Measurements from ENCODE around the gene YWHAH.
"Not testable (repeated sequence)": the region's sequence is repeated elsewhere in the genome, so short reads cannot be mapped to it uniquely, and the experiment has no call there.

The YWHAH gene

DNA sequence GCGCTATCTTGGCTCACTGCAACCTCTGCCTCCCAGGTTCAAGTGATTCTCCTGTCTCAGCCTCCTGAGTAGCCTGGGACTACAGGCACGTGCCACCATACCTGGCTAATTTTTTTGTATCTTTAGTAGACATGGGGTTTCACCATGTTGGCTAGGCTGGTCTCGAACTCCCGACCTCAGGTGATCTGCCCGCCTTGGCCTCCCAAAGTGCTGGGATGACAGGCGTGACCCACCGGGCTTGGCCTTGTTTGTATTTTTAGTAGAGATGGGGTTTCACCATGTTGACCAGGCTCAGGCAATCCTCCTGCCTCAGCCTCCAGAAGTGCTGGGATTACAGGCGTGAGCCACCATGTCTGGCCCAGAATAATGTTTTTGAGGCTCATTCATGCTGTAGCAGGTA lies 37.6 kb downstream of the YWHAH start:
- DNase-seq (ENCODE audit: low spot score): not testable (repeated sequence)

DNA sequence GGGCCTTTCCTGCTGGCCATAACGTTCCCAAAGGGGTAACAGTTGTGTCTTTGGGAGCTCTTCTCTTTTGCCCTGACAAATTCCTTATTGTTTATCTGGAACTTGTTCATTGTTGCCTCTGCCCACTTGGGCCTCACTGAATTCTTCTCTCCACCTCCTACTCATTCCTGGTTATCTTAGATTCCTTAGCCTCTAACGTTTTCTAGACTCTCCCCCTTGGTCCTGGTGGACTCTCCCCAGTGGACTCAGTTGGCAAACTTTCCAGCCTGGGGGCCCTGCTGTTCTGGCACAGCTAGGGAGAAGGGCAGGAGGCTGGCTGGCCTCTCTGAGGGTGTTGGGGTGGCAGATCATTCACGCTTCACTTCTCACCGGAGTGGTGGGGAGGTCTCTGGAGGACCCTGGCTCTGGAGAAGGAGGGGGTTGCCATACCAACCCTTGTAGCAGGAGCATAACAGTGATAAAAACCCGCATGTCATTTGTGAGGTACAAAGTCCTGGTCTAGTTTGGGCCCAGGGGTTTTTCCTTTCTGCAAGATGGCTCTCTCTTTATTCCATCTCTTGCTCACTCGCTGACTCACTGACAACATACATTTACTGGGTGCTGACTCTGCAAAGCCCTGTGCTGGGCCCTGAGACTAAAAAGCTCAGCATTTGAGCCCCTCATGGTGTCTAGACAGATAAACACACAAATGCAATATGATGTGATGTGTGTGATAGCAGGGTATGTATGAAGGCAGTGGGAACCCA lies 39.7 kb downstream of the YWHAH start:
- no peak for DNase-seq (ENCODE audit: low spot score)

DNA sequence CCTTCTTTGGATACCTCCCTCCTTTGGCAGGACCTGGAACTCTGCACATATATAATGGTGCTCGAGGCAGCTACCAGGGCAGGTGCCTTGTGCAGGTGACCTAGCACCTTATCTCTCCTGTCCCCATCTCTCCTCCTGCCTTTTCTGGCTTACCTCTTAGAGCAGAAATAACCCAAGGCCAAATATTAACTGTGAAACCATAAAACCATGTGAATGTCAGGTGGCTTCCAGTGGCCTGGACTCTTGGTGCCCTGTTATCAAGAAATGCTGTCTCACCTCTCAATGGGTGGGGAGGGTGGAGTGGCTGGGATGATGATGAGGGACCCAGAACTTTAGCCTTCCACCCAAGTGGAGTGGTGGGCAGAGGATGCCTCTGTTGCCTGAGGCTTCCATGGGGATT lies 42.9 kb downstream of the YWHAH start:
- DNase-seq (ENCODE audit: low spot score): no peak

DNA sequence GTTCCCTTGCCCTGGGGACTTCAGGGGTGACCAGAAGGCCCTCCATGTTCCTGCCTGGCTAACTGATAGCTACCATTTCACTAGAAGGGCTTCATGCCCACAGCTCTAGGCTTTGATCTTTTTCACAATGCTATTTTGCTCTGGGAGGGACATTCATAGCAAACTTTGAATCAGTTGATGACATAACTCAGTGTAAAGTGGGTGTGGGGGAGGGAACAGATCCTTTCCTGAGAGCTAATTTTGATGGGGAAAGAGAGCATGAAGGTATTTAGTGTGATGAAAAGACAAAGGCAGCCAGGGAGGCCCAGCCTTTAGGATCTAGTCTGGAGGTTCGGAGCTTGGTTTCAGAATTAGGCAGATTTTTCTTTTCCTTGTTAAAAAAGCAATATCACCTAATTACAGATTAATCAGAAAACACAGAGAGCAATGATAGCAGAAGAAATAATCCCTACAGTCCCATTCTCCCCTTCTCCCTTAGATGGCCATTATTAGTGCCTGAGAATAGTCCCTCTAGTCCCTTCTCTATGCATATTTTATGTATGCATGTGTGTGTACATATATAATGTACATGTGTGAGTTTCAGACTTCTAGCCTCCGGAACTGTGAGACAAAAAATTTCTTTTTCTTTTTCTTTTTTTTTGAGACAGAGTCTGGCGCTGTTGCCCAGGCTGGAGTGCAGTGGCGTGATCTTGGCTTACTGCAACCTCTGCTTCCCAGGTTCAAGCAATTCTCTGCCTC lies 46.9 kb downstream of the YWHAH start:
- no peak for DNase-seq (ENCODE audit: low spot score)

DNA sequence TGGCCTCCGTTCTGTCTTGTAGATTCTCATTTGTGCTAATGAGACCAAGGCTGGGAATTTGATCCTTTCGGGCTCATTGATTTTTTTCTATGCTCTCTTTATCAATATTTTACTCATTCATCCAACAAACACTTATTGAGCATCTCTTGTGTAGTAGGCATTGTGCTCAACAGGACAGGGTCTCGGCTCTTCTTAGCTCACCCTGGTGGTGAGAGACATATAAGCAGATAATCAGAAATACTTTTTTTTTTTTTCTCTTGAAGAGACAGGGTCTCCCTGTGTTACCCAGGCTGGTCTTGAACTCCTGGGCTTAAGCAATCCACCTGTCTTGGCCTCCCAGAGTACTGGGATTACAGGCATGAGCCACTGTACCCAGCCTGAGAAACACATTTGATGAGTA lies 50.7 kb downstream of the YWHAH start:
- DNase-seq (ENCODE audit: low spot score): no peak

DNA sequence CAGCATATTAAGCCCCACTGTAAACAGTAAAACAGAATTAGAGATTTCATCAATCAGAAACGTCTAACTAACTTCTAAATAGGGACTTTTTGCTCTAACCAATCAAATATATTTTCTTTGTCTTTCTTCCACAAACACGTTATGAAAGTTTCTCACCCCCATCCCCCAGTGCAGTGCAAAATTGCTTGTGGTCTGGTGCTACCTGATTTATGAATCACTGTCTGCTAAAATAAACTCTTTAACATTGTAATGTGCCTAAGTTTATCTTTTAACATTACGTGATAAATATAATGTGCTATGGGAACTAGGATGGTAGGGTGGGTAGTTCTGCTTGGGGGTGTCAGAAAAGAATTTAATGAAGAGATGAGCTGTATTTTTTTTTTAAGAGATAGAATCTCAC lies 51.5 kb downstream of the YWHAH start:
- no peak for DNase-seq (ENCODE audit: low spot score)

DNA sequence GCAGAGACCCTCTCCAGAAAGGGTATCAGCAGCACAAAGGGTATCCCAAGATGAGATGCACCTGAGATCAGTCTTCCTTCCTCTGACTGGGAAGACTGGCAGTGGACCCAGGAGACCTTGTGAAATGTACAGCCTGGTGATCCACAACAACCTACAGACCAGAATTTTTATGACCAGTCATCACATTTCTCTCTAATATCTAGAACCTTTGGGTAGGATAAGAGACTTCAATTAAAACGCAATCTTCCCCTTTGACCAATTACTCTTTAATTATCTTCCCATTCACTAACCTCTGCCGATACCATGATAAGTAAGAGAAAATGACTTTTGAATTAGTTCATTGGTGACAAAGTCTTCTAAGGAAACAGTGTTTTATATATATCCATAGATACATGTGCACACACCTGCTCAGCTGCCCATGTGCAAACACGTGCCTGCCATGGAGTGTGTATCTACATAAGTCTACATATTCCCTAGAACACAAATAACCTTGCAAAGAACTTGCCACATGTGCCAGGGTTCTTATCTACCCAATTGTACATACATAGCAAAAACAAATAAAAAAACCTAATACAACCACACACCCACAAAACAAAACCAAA lies 54.5 kb downstream of the YWHAH start:
- no peak for DNase-seq (ENCODE audit: low spot score)

DNA sequence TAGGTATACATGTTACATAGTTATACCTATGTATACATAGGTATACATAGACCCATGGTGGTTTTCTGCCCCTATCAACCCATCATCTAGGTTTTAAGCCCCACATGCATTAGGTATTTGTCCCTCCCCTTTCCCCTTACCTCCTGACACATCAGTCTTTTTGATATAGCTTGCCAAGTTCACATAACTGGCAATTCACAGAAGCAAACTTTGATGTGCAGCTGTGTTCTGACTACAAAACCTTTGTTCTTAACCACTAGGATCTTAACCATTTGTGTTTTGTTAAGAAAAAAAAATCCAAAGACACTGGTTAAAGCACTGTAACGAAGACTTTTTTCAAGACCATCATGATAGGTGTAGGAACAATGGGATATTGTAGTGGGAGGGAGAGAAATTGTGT lies 55.8 kb downstream of the YWHAH start:
- DNase-seq (ENCODE audit: low spot score): no peak

DNA sequence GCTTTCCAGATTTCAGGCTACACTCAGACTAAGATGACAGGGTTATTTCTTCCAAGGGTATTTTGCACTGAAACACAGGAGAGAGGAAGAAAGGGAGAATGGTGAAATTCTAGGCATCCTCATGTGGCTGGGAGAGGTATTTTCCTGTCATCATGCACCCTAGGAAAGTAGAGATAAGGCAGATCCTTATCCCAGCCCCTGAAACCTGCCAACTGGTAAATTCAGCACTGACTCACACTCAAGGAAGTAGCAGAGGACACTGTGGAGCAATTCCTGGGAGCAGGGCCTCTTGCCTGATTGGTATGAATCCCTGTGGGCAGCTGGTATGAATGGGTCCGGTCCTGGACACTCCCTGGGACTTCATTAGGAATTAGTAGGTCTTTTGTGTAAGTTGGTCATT lies 61.1 kb downstream of the YWHAH start:
- no peak for DNase-seq (ENCODE audit: low spot score)
